Chondrocyte (in vitro differentiated cells): ENCODE measurements around the gene FOXE3. TPM values are rescaled to one million over a fixed set of nuclear protein-coding genes. Genes with fewer than 3 reads are reported as not detected.

Experiments
- DNase-seq: peaks from one replicate; pipeline ENCODE4 v3.0.0; 2021; ENCODE audit warnings: mixed read lengths, low spot score
- H3K27ac Mint-ChIP-seq: one replicate; pipeline ENCODE4 v1.8.0; 2021; ENCODE audit warnings: mild to moderate bottlenecking, moderate library complexity, mixed read lengths; ENCODE audit not compliant: unreplicated experiment
- H3K27me3 Mint-ChIP-seq: 2 replicates; pipeline ENCODE4 v1.8.0; 2021; ENCODE audit warnings: low read depth, mixed read lengths
- H3K36me3 Mint-ChIP-seq: 2 replicates; pipeline ENCODE4 v1.8.0; 2021; ENCODE audit warnings: low read depth, mixed read lengths
- H3K4me1 Mint-ChIP-seq: 2 replicates; pipeline ENCODE4 v1.8.0; 2021; ENCODE audit warnings: low read depth, mild to moderate bottlenecking, mixed read lengths
- H3K4me3 Mint-ChIP-seq: one replicate; pipeline ENCODE4 v1.8.0; 2021; ENCODE audit warnings: mild to moderate bottlenecking, moderate library complexity, mixed read lengths; ENCODE audit not compliant: unreplicated experiment
- H3K9me3 Mint-ChIP-seq: 2 replicates; pipeline ENCODE4 v1.8.0; 2021; ENCODE audit warnings: low read depth, mixed read lengths
- CTCF ChIP-seq: fragments of 200-600 bp; sonication (generic); IDR thresholded peaks from 2 replicates; pipeline ENCODE4 v1.5.0; 2021; ENCODE audit warnings: antibody characterized with exemption, mild to moderate bottlenecking, moderate library complexity
- total RNA-seq: library from RNA; stranded (reverse); gene quantifications from 3 replicates; pipeline ENCODE4 v1.2.1, GENCODE V29; 2021

Gene FOXE3
- total RNA-seq, 1 donor from 2014 or later = not detected

- Mint-ChIP-seq H3K4me3 (no peak overlapping the region), H3K9me3 (no peaks in the 10 kb centered on the region), H3K4me1 (no peaks in the 10 kb centered on the region), H3K27ac (no peak overlapping the region), H3K36me3 (no peaks in the 10 kb centered on the region), H3K27me3 (peaks cover 7% of the 10 kb centered on the region)
- DNase-seq = no peak
- no peak for TF ChIP-seq CTCF
Measured at GRCh38 chr1:47395433-47395832, 20.7 kb upstream of the FOXE3 start.

- H3K9me3 Mint-ChIP-seq = no peaks in the 10 kb centered on the region
- DNase-seq = no peak
- no peak for TF ChIP-seq CTCF
- no peaks in the 10 kb centered on the region for H3K4me1 Mint-ChIP-seq
- no peak overlapping the region for H3K27ac Mint-ChIP-seq
- no peak overlapping the region for H3K4me3 Mint-ChIP-seq
- peaks cover 12% of the 10 kb centered on the region for H3K27me3 Mint-ChIP-seq
- H3K36me3 Mint-ChIP-seq = no peaks in the 10 kb centered on the region
Measured at GRCh38 chr1:47396671-47397196, 19.4 kb upstream of the FOXE3 start.

GRCh38 chr1:47399138-47399845 lies 16.8 kb upstream of the FOXE3 start:
- no peak overlapping the region for H3K27ac Mint-ChIP-seq
- DNase-seq = no peak
- H3K27me3 Mint-ChIP-seq = peaks cover 6% of the 10 kb centered on the region
- H3K4me1 Mint-ChIP-seq = no peaks in the 10 kb centered on the region
- H3K9me3 Mint-ChIP-seq = no peaks in the 10 kb centered on the region
- no peaks in the 10 kb centered on the region for H3K36me3 Mint-ChIP-seq
- H3K4me3 Mint-ChIP-seq = no peak overlapping the region
- TF ChIP-seq CTCF = no peak

- Mint-ChIP-seq H3K27ac (no peak overlapping the region), H3K4me3 (no peak overlapping the region), H3K36me3 (no peaks in the 10 kb centered on the region), H3K27me3 (peaks cover 6% of the 10 kb centered on the region), H3K4me1 (no peaks in the 10 kb centered on the region), H3K9me3 (no peaks in the 10 kb centered on the region)
- no peak for DNase-seq
- TF ChIP-seq CTCF = no peak
Measured at GRCh38 chr1:47399846-47400155, 16.3 kb upstream of the FOXE3 start.

- H3K36me3 Mint-ChIP-seq = no peaks in the 10 kb centered on the region
- peaks cover 6% of the 10 kb centered on the region for H3K27me3 Mint-ChIP-seq
- no peaks in the 10 kb centered on the region for H3K9me3 Mint-ChIP-seq
Measured at GRCh38 chr1:47401761-47402160, 14.3 kb upstream of the FOXE3 start.

More at GRCh38 chr1:47401761-47402160, 14.3 kb upstream of the FOXE3 start:
- no peak for TF ChIP-seq CTCF
- no peaks in the 10 kb centered on the region for H3K4me1 Mint-ChIP-seq
- no peak overlapping the region for H3K4me3 Mint-ChIP-seq
- H3K27ac Mint-ChIP-seq = no peak overlapping the region
- no peak for DNase-seq
